HAP-1 (cell line): ENCODE results near the gene ACOT6.
"Not testable (repeated sequence)": the region's sequence is repeated elsewhere in the genome, so short reads cannot be mapped to it uniquely, and the experiment has no call there.

Experiments
- DNase-seq, 2 experiments: peaks; one replicate each; pipeline ENCODE4 v3.0.0-alpha.2; 2016 to 2020; ENCODE audit warnings: low spot score in 2 of 2
- H3K27me3 ChIP-seq: fragments of 250-450 bp; sonication (Bioruptor Pico); 2 replicates; pipeline ENCODE4 v1.5.1; 2020; ENCODE audit warnings: low read depth, mild to moderate bottlenecking, moderate library complexity
- H3K36me3 ChIP-seq: fragments of 250-450 bp; sonication (Bioruptor Pico); replicated peaks from 2 replicates; pipeline ENCODE4 v1.5.1; 2020; ENCODE audit warnings: mild to moderate bottlenecking
- H3K4me1 ChIP-seq: fragments of 250-450 bp; sonication (Bioruptor Pico); 2 replicates; pipeline ENCODE4 v1.5.1; 2020; ENCODE audit warnings: mild to moderate bottlenecking
- H3K4me3 ChIP-seq: fragments of 250-450 bp; sonication (Bioruptor Pico); 2 replicates; pipeline ENCODE4 v1.5.1; 2020; ENCODE audit warnings: mild to moderate bottlenecking, moderate library complexity
- H3K9me3 ChIP-seq: fragments of 250-450 bp; sonication (Bioruptor Pico); 2 replicates; pipeline ENCODE4 v1.5.1; 2020; ENCODE audit warnings: mild to moderate bottlenecking, moderate library complexity
- in situ Hi-C: fragments of 300-500 bp; cut with MboI; formaldehyde crosslinking; loops from 3 replicates; pipeline ENCODE4 v1.14.3; 2020; ENCODE audit warnings: low sequenced_read_pairs, inconsistent platforms, mixed read lengths

ACOT6 gene

GRCh38 chr14:73616831-73617230 lies 4.5 kb downstream of the ACOT6 start:
- Histone ChIP-seq H3K4me1 (no peaks in the 10 kb centered on the region), H3K27me3 (no peaks in the 10 kb centered on the region), H3K36me3 (no peaks in the 10 kb centered on the region), H3K4me3 (no peak overlapping the region), H3K9me3 (no peaks in the 10 kb centered on the region)
- in situ Hi-C loops: no loop called here
- DNase-seq: no peak

GRCh38 chr14:73619524-73619923 lies 7.2 kb downstream of the ACOT6 start:
- no peaks in the 10 kb centered on the region for H3K36me3 ChIP-seq
- H3K4me1 ChIP-seq: no peaks in the 10 kb centered on the region
- DNase-seq: no peak
- no peaks in the 10 kb centered on the region for H3K27me3 ChIP-seq
- in situ Hi-C loops: no loop called here
- no peak overlapping the region for H3K4me3 ChIP-seq
- H3K9me3 ChIP-seq: no peaks in the 10 kb centered on the region

GRCh38 chr14:73620268-73620667 lies 8.0 kb downstream of the ACOT6 start:
- Histone ChIP-seq H3K36me3 (no peaks in the 10 kb centered on the region), H3K27me3 (no peaks in the 10 kb centered on the region), H3K4me1 (no peaks in the 10 kb centered on the region), H3K9me3 (no peaks in the 10 kb centered on the region), H3K4me3 (no peak overlapping the region)
- DNase-seq: no peak
- in situ Hi-C loops: no loop called here

- Histone ChIP-seq H3K9me3 (no peaks in the 10 kb centered on the region), H3K4me3 (no peak overlapping the region), H3K27me3 (no peaks in the 10 kb centered on the region), H3K4me1 (no peaks in the 10 kb centered on the region), H3K36me3 (no peaks in the 10 kb centered on the region)
- DNase-seq: no peak
- in situ Hi-C loops: no loop called here
These were observed 11.3 kb downstream of the ACOT6 start for GRCh38 chr14:73623504-73624054.

- in situ Hi-C loops: no loop called here
- no peak for DNase-seq
- Histone ChIP-seq H3K27me3 (no peaks in the 10 kb centered on the region), H3K9me3 (no peaks in the 10 kb centered on the region), H3K4me3 (no peak overlapping the region), H3K4me1 (no peaks in the 10 kb centered on the region), H3K36me3 (no peaks in the 10 kb centered on the region)
These were observed 13.4 kb downstream of the ACOT6 start for GRCh38 chr14:73625706-73626105.

GRCh38 chr14:73627151-73627558 lies 14.8 kb downstream of the ACOT6 start:
- H3K4me1 ChIP-seq: no peaks in the 10 kb centered on the region
- no peaks in the 10 kb centered on the region for H3K9me3 ChIP-seq
- no peaks in the 10 kb centered on the region for H3K36me3 ChIP-seq
- no peaks in the 10 kb centered on the region for H3K27me3 ChIP-seq
- no peak overlapping the region for H3K4me3 ChIP-seq
- DNase-seq: no peak
- in situ Hi-C loops: no loop called here

- H3K27me3 ChIP-seq: no peaks in the 10 kb centered on the region
- in situ Hi-C loops: no loop called here
- H3K4me1 ChIP-seq: no peaks in the 10 kb centered on the region
- no peaks in the 10 kb centered on the region for H3K36me3 ChIP-seq
- no peak for DNase-seq
- H3K4me3 ChIP-seq: no peak overlapping the region
- H3K9me3 ChIP-seq: no peaks in the 10 kb centered on the region
These were observed 17.9 kb downstream of the ACOT6 start for GRCh38 chr14:73630009-73630780.

GRCh38 chr14:73633116-73634010 lies 21.0 kb downstream of the ACOT6 start:
- Histone ChIP-seq H3K4me1 (no peaks in the 10 kb centered on the region), H3K4me3 (no peak overlapping the region), H3K36me3 (no peaks in the 10 kb centered on the region), H3K27me3 (no peaks in the 10 kb centered on the region), H3K9me3 (no peaks in the 10 kb centered on the region)
- in situ Hi-C loops: no loop called here
- DNase-seq: peak; percentile 58 to 59

- no peaks in the 10 kb centered on the region for H3K4me1 ChIP-seq
- H3K4me3 ChIP-seq: no peak overlapping the region
- no peak for DNase-seq
- no peaks in the 10 kb centered on the region for H3K36me3 ChIP-seq
- in situ Hi-C loops: no loop called here
- no peaks in the 10 kb centered on the region for H3K9me3 ChIP-seq
- no peaks in the 10 kb centered on the region for H3K27me3 ChIP-seq
These were observed 21.9 kb downstream of the ACOT6 start for GRCh38 chr14:73634011-73634833.

GRCh38 chr14:73636355-73636754 lies 24.0 kb downstream of the ACOT6 start:
- H3K4me3 ChIP-seq, DNase-seq, H3K36me3 ChIP-seq, in situ Hi-C loops, H3K27me3 ChIP-seq, H3K9me3 ChIP-seq, H3K4me1 ChIP-seq: not testable (repeated sequence)

- H3K36me3 ChIP-seq: no peaks in the 10 kb centered on the region
- in situ Hi-C loops: no loop called here
- H3K4me1 ChIP-seq: no peaks in the 10 kb centered on the region
- no peaks in the 10 kb centered on the region for H3K27me3 ChIP-seq
- no peaks in the 10 kb centered on the region for H3K9me3 ChIP-seq
- no peak for DNase-seq
- H3K4me3 ChIP-seq: no peak overlapping the region
These were observed 25.5 kb downstream of the ACOT6 start for GRCh38 chr14:73637830-73638229.

- DNase-seq: no peak
- Histone ChIP-seq H3K27me3 (no peaks in the 10 kb centered on the region), H3K4me3 (no peak overlapping the region), H3K36me3 (no peaks in the 10 kb centered on the region), H3K4me1 (peaks cover 3% of the 10 kb centered on the region), H3K9me3 (no peaks in the 10 kb centered on the region)
- in situ Hi-C loops: no loop called here
These were observed 28.6 kb downstream of the ACOT6 start for GRCh38 chr14:73640796-73641365.

GRCh38 chr14:73644531-73645247 lies 32.4 kb downstream of the ACOT6 start, which contains the start of gene DNAL1:
TSS of gene DNAL1 (plus strand) at chr14:73644986. CDS start at chr14:73645040, 54 bp downstream.
- no peaks in the 10 kb centered on the region for H3K9me3 ChIP-seq
- H3K36me3 ChIP-seq: no peaks in the 10 kb centered on the region
- peaks cover 3% of the 10 kb centered on the region for H3K4me1 ChIP-seq
- peak within 1 kb of the TSS; percentile 63 for H3K4me3 ChIP-seq
- DNase-seq: peak; percentile 87 to 96
- no peaks in the 10 kb centered on the region for H3K27me3 ChIP-seq
- in situ Hi-C loops: no loop called here
